HG02642 (cell line): Measurements from ENCODE around the gene PTPRN2.
"Not testable (repeated sequence)": the region's sequence is repeated elsewhere in the genome, so short reads cannot be mapped to it uniquely, and the experiment has no call there.

ENCODE experiments used
- ATAC-seq: cut with Tn5 transposase; IDR thresholded peaks from one replicate; pipeline ENCODE4 v1.9.1; 2021; ENCODE audit warnings: mild to moderate bottlenecking; ENCODE audit not compliant: unreplicated experiment, poor library complexity

Gene PTPRN2

DNA sequence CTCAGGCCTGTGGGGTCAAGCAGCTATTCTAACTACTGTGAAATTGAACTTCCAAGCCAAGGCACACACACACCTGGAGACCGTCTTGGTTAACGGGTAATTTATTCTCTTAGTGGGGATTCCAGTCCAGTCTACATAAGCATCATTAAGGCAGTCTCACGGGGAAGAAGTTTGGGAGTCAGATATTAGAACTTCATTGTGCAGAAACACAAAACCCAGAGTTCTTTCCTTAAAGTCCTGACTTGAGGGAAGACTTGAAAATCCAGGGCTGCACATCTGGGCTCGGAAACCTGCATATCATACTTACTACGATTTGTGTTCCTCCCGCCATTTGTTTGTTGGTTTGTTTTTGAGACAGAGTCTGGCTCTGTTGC is 112.0 kb downstream of the PTPRN2 start:
- ATAC-seq = no peak

DNA sequence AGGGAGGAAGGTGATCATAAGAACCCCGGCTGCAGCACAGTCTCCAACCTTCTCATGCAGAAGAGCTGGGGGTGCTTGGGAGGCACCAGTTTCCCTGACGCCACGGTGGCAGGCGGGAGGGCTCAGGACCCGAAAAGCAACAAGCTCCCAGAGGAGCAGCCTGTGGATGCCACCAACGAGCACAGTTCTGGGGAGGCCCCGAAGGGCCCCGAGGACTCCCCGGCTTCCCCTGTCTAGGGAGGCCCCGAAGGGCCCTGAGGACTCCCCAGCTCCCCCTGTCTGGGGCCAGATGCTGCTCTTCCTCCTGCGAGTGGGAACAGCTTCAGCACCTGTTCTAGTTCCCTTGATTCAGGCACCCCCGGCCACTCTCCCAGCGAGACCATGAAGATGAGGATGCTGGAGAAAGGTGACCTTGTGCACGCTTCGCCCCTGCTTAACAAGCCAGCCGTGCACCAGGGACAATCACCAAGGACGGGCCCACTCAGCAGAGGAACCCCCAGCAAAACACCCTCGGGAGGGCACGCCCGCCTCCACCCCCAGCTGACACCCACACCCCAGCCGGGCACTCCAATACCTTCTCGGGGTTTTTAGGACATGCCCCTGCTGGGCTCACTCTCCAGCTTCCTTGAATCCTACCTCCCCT is 112.5 kb downstream of the PTPRN2 start:
- no peak for ATAC-seq

DNA sequence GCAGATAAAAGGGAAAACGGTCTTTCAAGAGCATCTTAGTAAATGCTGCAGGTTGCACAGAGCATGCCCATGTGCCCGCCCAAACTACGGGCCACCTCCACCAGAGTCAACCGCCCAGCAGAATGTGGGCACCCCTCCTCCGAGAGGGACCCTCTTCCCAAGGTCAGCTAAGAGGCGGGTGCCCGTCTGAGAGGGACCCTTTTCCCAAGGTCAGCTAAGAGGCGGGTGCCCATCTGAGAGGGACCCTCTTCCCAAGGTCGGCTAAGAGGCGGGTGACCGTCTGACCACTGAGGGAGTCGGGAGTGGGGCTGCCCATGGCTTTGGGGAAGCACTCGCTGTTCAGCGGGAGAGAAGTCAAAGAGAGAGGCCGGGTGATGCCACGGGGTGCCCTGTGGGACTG is 113.1 kb downstream of the PTPRN2 start:
- no peak for ATAC-seq

DNA sequence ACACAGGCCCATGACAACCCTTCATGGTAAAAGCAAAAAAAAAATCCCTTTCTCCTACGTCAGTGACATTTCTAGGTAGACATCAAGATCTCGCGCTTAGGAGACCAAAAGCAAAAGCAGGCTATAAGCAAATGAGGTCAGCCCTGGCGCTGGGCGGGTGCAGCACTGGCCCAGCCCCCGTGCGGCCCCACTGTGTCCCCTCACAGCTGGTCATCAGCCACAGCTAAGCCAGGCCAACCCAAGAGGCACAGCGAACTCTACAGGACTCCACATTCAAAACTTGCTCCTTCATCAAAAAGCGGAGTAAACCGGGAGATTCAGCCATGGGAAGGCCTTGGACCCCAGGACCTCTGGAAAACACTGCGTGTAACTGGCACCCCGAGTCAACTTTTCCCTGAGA is 113.7 kb downstream of the PTPRN2 start:
- no peak for ATAC-seq

DNA sequence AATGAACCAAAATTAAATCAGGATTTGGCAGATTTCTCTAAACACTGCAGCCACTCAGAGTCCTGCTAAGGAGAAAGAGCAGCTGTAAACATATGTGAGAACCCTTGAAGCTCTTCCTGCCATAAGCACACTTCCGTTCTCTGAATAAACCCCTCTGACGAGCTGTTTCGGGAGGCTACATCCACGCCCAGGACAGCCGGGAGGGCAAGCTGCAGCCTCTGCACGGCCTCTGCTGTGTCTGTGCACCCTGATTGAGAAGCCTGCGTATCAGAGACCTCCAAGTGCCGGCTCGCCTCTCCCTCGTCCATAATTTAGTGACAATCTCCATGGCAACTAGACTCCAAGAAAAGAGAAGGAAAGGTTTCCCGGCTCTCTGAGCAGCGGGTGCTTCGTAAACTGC is 114.4 kb downstream of the PTPRN2 start:
- no peak for ATAC-seq

DNA sequence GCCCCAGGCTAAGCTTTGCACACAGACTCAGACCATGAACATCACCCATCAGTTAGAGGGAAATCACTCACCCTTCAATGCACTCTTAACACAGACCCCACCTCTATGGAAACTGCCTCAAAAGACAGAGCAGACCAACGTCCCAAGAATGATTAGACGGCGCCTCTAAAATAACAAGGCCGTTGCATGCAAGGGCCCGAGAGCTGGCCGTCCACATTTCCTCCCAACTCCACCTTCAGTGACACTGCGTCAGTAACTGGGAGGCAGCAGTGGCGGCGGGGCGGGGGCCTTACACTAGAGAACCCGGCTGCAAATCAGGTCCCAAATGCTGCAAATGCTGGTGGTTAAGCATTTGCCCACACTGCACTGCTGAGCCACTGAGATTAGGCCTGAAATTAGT is 115.0 kb downstream of the PTPRN2 start:
- ATAC-seq = no peak

DNA sequence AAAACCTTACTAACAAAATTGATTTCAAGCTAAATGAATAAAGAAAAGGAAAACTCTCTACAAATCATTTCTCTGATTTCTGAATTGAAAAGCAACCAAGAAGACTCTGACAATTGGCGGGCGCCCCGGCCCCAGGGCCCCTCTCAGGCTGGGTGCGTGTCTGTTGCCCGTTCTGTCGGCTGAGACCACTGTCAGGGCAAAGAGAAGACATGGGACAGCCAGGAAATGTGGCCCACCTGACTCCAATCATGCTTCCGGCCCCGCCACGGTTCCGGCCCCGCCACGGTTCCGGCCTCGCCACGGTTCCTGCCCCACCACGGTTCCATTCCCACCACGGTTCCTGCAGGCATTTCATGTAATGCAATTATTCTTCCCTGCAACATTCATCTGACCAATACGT is 115.9 kb downstream of the PTPRN2 start:
- no peak for ATAC-seq

DNA sequence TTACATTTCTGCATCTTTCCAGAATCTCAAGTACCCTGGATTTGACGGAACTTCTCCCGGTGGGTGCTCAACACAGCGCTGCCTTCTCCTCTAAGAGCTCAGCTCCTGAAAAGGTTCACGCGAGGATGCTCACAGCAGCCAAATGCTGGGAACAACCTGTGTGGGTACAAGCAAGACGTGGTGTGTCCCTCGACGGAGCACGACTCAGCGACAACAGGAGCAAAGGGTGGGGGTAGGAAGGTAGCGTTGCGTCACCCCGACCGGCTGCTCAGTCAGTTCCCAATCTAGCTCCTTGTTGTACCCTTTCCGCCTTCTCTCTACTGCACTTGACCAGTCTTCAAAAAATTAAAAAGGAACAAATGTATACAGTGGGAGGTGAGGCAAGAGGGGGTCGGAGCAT is 117.3 kb downstream of the PTPRN2 start:
- no peak for ATAC-seq

DNA sequence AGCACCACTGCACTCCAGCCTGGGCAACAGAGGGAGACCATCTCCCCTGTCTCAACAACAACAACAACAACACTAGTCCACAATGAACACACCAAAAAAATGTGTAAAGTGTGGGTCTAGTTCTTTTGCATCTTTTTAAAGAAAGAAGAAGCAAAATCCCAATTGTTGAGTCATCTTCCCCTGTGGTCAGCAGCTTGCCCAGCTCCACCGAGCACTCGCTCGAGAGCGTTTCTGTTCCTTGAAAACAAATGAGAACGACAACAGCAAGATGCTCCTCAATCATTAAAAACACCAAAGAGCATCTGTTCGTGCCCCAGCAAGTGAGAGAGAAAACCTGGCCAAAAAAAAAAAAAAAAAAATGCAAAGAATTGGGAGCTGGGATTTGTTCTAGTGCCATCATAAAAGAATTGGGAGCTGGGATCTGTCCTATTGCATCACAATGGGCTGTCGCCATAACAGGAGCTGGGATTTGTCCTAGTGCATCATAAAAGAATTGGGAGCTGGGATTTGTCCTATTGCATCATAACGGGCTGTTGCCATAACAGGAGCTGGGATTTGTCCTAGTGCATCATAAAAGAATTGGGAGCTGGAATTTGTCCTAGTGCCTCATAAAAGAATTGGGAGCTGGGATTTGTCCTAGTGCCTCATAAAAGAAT is 118.1 kb downstream of the PTPRN2 start:
- no peak for ATAC-seq

DNA sequence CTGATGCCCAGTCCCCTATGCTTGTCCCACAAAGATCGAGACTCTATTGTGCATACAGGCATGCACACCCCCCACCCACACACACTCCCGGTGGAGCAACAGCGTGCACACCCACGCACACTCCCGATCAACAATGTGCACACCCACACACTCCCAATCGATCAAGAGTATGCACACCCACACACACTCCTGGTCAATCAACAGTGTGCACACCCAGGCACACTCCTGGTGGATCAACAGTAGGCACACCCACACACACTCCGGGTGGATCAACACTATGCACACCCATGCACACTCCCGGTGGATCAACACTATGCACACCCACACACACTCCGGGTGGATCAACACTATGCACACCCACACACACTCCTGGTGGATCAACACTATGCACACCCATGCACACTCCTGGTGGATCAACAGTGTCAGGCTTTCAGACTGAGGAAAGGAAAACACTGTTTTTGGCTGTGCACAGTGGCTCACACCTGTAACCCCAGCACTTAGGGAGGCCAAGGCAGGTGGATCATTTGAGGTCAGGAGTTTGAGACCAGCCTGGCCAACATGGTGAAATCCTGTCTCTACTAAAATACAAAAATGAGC is 118.8 kb downstream of the PTPRN2 start:
- ATAC-seq = no peak

DNA sequence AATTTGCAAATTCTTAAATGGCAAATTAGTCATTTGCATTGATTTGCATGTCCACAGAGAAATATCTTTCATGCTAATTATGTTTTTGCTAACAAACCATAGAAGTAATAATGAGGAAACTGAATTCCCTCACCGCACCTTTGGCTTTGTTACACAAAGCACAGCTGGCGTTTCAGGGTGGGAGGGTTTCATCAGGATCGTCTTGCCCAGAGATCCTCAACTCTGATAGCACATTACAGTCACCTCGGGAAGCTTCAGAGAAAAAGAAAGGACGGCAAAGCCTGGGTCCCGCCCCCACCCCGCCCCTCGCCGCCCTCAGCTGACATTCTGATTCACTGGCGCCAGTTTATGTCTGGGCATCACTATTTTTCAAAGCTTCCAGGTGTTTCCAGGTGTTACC is 119.4 kb downstream of the PTPRN2 start:
- no peak for ATAC-seq

DNA sequence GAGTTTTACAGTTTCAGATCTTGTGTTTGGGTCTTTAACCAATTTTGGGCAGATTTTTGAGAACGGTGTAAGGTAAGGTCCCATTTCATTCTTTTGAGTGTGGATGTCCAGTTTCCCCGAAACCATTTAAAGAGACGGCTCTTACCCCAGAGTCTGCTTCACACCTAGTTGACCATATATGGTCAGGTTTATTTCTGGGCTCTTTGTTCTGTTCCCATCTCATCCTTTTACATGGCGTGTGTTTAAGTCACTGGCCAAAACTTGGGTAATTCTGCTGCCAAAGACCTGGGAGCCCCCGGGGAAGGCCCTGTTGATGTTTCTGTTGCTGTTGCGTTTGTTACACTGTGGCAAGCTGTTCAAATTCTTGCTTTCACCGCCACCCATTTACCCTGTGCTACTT is 120.1 kb downstream of the PTPRN2 start:
- no peak for ATAC-seq

DNA sequence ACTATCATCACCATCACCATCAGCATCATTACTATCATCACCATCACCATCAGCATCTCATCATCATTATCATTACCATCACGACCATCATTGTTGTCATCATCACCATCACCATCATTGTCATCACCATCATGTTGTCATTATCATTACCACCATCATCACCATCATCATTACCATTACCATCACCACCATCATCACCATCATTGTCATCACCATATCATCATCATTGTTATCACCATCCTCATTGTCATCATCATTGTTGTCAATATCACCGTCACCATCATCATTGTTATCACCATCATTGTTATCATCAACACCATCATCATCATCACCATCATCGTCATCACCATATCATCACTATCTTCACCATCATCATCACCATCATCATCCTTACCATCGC is 124.3 kb downstream of the PTPRN2 start:
- ATAC-seq = no peak

DNA sequence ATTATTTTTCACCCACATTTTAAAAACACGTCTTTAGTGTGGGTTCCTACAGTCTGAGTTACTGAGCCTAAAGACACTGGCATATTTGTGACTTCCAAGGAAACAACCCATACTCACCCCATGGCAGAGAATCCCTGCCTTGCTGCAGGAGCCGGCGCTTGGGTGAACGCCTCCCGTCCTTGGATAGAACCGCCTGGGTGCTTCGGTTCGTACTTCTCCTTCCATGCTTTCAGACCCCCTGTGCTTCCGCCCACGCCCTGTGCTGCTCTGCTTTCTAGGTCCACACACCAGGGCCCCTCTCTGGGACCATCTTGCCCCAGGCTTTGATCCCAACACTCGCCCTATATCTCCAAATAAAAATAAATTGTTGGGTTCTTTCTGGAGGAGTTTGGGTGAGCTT is 125.8 kb downstream of the PTPRN2 start:
- no peak for ATAC-seq

DNA sequence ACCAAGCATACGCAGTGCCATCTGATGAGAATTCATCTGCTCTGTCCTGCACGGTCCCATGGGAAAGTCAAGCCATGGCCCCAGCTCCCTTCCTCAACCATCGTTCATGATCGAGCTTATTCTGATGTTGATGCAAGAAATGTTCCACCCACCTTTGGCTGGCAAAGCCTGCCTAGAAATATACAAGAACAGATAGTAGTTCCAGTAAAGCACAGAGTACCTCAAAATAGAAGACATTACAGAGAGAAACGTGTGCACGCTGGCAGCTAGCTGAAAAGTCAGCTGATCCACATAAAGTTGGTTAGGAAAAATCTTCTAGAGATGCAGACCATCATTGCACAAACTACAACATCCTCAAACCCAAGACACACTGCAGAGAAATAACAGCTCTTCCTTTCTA is 127.0 kb downstream of the PTPRN2 start:
- no peak for ATAC-seq

DNA sequence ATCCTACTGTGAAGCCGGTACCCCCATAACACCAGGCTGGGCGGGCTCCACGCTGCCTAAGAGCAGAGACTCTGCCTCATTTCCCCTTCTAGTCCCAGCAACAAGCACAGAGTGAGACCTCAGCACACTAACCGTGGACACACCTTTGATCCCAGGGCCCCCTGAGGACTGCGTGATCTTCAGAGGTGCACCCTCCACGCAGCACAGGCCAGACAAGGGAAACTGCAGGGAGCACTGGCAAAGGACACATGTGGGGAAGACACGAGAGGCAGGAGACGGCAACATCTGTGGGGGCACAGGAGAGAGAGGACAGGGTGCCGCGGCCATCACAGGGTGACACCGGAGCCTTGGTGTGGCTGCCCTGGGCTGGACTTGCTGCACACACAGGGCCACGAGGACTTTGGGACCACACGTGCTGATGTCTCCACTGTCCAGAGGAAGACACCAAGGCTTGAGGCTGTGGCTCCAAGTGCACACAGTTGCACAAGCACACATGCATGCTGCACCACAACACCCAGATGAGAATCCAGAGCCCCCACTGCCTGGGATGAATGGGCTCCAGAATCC is 128.8 kb downstream of the PTPRN2 start:
- ATAC-seq = no peak

DNA sequence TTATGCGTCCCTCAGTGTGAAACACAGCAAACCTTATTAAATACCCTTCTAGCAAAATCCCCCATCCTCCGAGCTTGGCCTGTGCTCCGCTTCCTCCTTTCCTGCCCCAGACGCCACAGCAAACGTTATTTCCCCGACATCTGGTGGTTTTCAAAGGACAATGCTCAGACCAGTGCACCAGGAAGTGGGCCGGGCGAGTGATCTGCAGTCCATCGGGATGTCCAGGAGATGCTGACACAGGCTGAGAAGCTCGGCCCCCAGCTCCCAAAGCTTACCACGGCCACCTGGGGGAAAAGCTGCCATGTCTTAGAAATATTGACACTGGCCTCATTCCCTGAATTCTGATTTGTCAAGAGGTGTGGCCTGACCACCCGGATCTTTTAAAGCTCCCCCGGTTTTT is 129.5 kb downstream of the PTPRN2 start:
- no peak for ATAC-seq

DNA sequence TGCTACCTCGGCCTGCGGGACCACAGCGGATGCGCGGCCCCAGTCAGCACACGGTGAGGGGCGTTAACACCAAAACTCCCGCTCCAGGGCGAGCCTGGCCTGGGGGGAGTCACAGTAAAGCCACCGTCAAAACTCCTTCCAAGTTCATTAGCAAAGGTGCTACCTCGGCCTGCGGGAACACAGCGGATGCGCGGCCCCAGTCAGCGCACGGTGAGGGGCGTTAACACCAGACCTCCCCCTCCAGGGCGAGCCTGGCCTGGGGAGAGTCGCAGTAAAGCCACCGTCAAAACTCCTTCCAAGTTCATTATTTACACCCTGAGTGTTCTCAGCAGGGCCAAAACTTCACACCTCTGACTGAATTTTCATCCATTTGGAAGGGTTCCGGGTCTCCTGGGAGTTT is 130.0 kb downstream of the PTPRN2 start:
- ATAC-seq = not testable (repeated sequence)

DNA sequence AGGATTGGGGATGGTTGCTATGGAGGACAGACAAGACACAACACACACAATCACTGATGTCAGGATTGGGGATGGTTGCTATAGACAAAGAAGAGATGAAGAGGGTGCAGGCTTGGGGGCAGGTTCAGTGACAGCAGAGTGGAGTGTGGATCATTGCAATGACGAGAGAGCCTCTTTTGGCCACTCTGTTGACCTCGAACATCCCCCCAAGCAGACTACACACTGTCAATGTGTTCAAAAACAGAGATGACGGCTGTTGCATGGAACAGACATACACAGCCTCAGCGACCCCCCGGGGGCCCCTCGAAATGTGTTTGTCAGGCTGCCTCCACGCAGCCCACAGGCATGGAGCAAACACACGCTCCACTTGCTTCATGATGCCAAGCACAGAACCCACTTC is 133.0 kb downstream of the PTPRN2 start:
- no peak for ATAC-seq

DNA sequence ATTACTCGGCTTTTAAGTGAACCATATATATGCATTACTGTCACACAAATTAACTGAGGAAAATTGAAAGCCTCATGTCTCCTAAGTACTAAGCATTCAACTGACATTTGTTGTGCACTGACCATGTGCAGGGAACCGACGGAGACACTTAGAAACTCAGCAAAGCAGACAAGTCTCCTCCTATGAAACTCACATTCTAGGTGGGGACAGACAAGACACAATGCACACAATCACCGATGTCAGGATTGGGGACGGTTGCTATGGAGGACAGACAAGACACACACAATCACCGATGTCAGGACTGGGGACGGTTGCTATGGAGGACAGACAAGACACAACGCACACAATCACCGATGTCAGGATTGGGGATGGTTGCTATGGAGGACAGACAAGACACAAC is 134.0 kb downstream of the PTPRN2 start:
- no peak for ATAC-seq

DNA sequence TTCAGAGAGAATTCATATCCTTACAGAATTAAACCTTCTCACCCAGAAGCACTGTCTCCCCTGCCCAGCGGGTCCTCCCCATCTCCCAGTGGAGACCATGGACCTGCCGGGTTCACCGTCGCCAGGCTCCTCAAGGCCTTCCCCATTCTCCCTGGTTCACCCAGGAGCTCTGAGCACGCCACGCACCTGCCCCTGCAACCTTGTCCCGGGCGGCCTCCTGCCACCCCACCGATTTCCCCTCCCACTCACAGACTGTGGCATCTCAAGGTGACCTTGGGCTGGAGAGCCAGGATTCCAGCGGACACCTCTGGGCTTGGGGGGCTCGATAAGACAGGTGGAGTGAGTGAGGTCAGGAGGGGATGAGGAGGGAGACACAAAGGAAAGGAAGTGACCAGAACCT is 135.3 kb downstream of the PTPRN2 start:
- no peak for ATAC-seq
